ENCODE results near the gene RNF212.

GRCh38 chr4:1122505-1122904 lies 9.1 kb upstream of the RNF212 start:
- TF ChIP-seq MEIS2 (IDR thresholded peaks at IDR 0.05; ENCODE audit: partially characterized antibody) (no peak), ETS2 (tag; IDR thresholded peaks at IDR 0.05; ENCODE audit: borderline replicate concordance, poor library complexity, severe bottlenecking) (no peak), SP1 (CRISPR knock-in tag; IDR thresholded peaks at IDR 0.05) (no peak), BRCA1 (IDR thresholded peaks at IDR 0.05) (no peak), BRCA1 (CRISPR knock-in tag; IDR thresholded peaks at IDR 0.05) (no peak), ZNF121 (CRISPR knock-in tag; conservative IDR thresholded peaks at IDR 0.05) (no peak), CEBPZ (IDR thresholded peaks at IDR 0.05; ENCODE audit: borderline replicate concordance, low read depth, low read length) (no peak), CHD4 (IDR thresholded peaks at IDR 0.05; ENCODE audit: insufficient read depth, insufficient replicate concordance, low read depth, low read length, poor library complexity, severe bottlenecking) (no peak), CTCF (IDR thresholded peaks at IDR 0.05 in 2 of 3, conservative IDR thresholded peaks at IDR 0.05 in 1 of 3; ENCODE audit: insufficient read depth in 2 of 3, low read depth in 1 of 3, low read length in 3 of 3) (no peak), TCF15 (CRISPR knock-in tag; IDR thresholded peaks at IDR 0.05) (no peak)

Data from K562 (cell line).